Measurements from ENCODE around the gene RBM8A.
"Not testable (repeated sequence)": the region's sequence is repeated elsewhere in the genome, so short reads cannot be mapped to it uniquely, and the experiment has no call there.

Gene RBM8A

GRCh38 chr1:145956781-145957442 is 29.6 kb upstream of the RBM8A start:
- DNase-seq (ENCODE audit: low read depth): no peak

- DNase-seq (ENCODE audit: low read depth): no peak
Observed at GRCh38 chr1:145956361-145956760, 29.1 kb upstream of the RBM8A start.

- no peak for DNase-seq (ENCODE audit: low read depth)
Observed at GRCh38 chr1:145955436-145955835, 28.2 kb upstream of the RBM8A start.

GRCh38 chr1:145953861-145954260 is 26.6 kb upstream of the RBM8A start:
- DNase-seq (ENCODE audit: low read depth): no peak

GRCh38 chr1:145952903-145953302 is 25.6 kb upstream of the RBM8A start:
- no peak for DNase-seq (ENCODE audit: low read depth)

- DNase-seq (ENCODE audit: low read depth): no peak
Observed at GRCh38 chr1:145951526-145951925, 24.2 kb upstream of the RBM8A start.

- DNase-seq (ENCODE audit: low read depth): no peak
Observed at GRCh38 chr1:145949219-145949618, 21.9 kb upstream of the RBM8A start.

- DNase-seq (ENCODE audit: low read depth): no peak
Observed at GRCh38 chr1:145947551-145947950, 20.3 kb upstream of the RBM8A start.

- DNase-seq (ENCODE audit: low read depth): no peak
Observed at GRCh38 chr1:145946477-145946986, 19.2 kb upstream of the RBM8A start.

GRCh38 chr1:145944532-145944931 is 17.2 kb upstream of the RBM8A start:
- no peak for DNase-seq (ENCODE audit: low read depth)

- no peak for DNase-seq (ENCODE audit: low read depth)
Observed at GRCh38 chr1:145942871-145943270, 15.6 kb upstream of the RBM8A start.

- no peak for DNase-seq (ENCODE audit: low read depth)
Observed at GRCh38 chr1:145942405-145942804, 15.1 kb upstream of the RBM8A start.

GRCh38 chr1:145937436-145937835 is 10.2 kb upstream of the RBM8A start:
- no peak for DNase-seq (ENCODE audit: low read depth)

- DNase-seq (ENCODE audit: low read depth): no peak
Observed at GRCh38 chr1:145936247-145936646, 9.0 kb upstream of the RBM8A start.

- no peak for DNase-seq (ENCODE audit: low read depth)
Observed at GRCh38 chr1:145935708-145936107, 8.4 kb upstream of the RBM8A start.

- DNase-seq (ENCODE audit: low read depth): not testable (repeated sequence)
Observed at GRCh38 chr1:145932522-145933009, 5.3 kb upstream of the RBM8A start.

GRCh38 chr1:145927916-145928643 is 796 bp upstream of the RBM8A start:
- no peak for DNase-seq (ENCODE audit: low read depth)

- DNase-seq (ENCODE audit: low read depth): no peak
Observed at GRCh38 chr1:145926686-145927062, 610 bp downstream of the RBM8A start.

- no peak for DNase-seq (ENCODE audit: low read depth)
Observed at GRCh38 chr1:145922266-145922665, 5.0 kb downstream of the RBM8A start.

- DNase-seq (ENCODE audit: low read depth): not testable (repeated sequence)
Observed at GRCh38 chr1:145920297-145920696, 7.0 kb downstream of the RBM8A start.

- DNase-seq (ENCODE audit: low read depth): no peak
Observed at GRCh38 chr1:145918992-145919939, 8.0 kb downstream of the RBM8A start.
